ENCODE measurements around the gene STAT1. TPM values are rescaled to one million over a fixed set of nuclear protein-coding genes. Genes with fewer than 3 reads are reported as not detected.
A peak's percentile ranks its signal among the peaks of the same experiment; 100 is the strongest.

The STAT1 gene
- total RNA-seq, 1 experiment from 2014 or later = 73.4 TPM

GRCh38 chr2:190979906-190980629 lies 33.9 kb downstream of the STAT1 start:
- POLR2A ChIA-PET = no interaction called here
- CTCF ChIA-PET = no interaction called here
- ATAC-seq (peak; percentile 38; the same call in 1 of the 2 replicates), DNase-seq (ENCODE audit: low read depth, low spot score) (no peak)
- BruUV-seq (replicated peaks) = no TSS peak
- H3K27me3 ChIP-seq (ENCODE audit: control insufficient read depth, insufficient read depth, low read length) = no peaks in the 10 kb centered on the region
- H3K4me1 ChIP-seq (ENCODE audit: control insufficient read depth, insufficient read depth, low read length) = no peaks in the 10 kb centered on the region
- H3K27ac ChIP-seq (ENCODE audit: low read length) = no peak overlapping the region
- no peaks in the 10 kb centered on the region for H3K9me3 ChIP-seq (ENCODE audit: control insufficient read depth, insufficient read depth, low read depth, low read length)
- no peak for TF ChIP-seq TCF7L2 (IDR thresholded peaks at IDR 0.05; ENCODE audit: low read depth, low read length)
- no peak for TF ChIP-seq POLR2AphosphoS5 (IDR thresholded peaks at IDR 0.05; ENCODE audit: low read depth, low read length)
- intact Hi-C loops (cut with micrococcal nuclease; ENCODE audit: unreplicated experiment) (no loop called here), in situ Hi-C loops (cut with HindIII; ENCODE audit: low pct_unique_long_range_greater_than_20kb, low sequenced_read_pairs) (no loop called here)
- no peak overlapping the region for H3K4me3 ChIP-seq (ENCODE audit: low read depth in 2 of 2, low read length in 2 of 2)
- peaks cover 67% of the 10 kb centered on the region for H3K36me3 ChIP-seq (ENCODE audit: control insufficient read depth, insufficient read depth, low read length)

GRCh38 chr2:190978389-190979053 lies 35.5 kb downstream of the STAT1 start:
- H3K27ac ChIP-seq (ENCODE audit: low read length) = no peak overlapping the region
- H3K36me3 ChIP-seq (ENCODE audit: control insufficient read depth, insufficient read depth, low read length) = peaks cover 62% of the 10 kb centered on the region
- H3K4me3 ChIP-seq (ENCODE audit: low read depth in 2 of 2, low read length in 2 of 2) = no peak overlapping the region
- POLR2A ChIA-PET = no interaction called here
- TF ChIP-seq REST (IDR thresholded peaks at IDR 0.05; ENCODE audit: insufficient read depth in 1 of 2, low read depth in 2 of 2, low read length in 1 of 2) (no peak), CTCF (IDR thresholded peaks at IDR 0.05) (no peak), TCF7L2 (IDR thresholded peaks at IDR 0.05; ENCODE audit: low read depth, low read length) (no peak), SIN3A (IDR thresholded peaks at IDR 0.05; ENCODE audit: borderline replicate concordance, insufficient read depth, low read depth, low read length) (no peak), POLR2AphosphoS5 (IDR thresholded peaks at IDR 0.05; ENCODE audit: low read depth, low read length) (no peak)
- H3K9me3 ChIP-seq (ENCODE audit: control insufficient read depth, insufficient read depth, low read depth, low read length) = no peaks in the 10 kb centered on the region
- no peaks in the 10 kb centered on the region for H3K4me1 ChIP-seq (ENCODE audit: control insufficient read depth, insufficient read depth, low read length)
- CTCF ChIA-PET = no interaction called here
- intact Hi-C loops (cut with micrococcal nuclease; ENCODE audit: unreplicated experiment) = no loop called here
- DNase-seq (ENCODE audit: low read depth, low spot score) = no peak
- in situ Hi-C loops (cut with HindIII; ENCODE audit: low pct_unique_long_range_greater_than_20kb, low sequenced_read_pairs) = no loop called here
- BruUV-seq (replicated peaks) = no TSS peak
- no peak for ATAC-seq
- no peaks in the 10 kb centered on the region for H3K27me3 ChIP-seq (ENCODE audit: control insufficient read depth, insufficient read depth, low read length)

- in situ Hi-C loops (cut with HindIII; ENCODE audit: low pct_unique_long_range_greater_than_20kb, low sequenced_read_pairs) = no loop called here
- H3K36me3 ChIP-seq (ENCODE audit: control insufficient read depth, insufficient read depth, low read length) = peaks cover 62% of the 10 kb centered on the region
- TF ChIP-seq POLR2AphosphoS5 (IDR thresholded peaks at IDR 0.05; ENCODE audit: low read depth, low read length) (no peak), TCF7L2 (IDR thresholded peaks at IDR 0.05; ENCODE audit: low read depth, low read length) (no peak), CTCF (IDR thresholded peaks at IDR 0.05) (no peak), SIN3A (IDR thresholded peaks at IDR 0.05; ENCODE audit: borderline replicate concordance, insufficient read depth, low read depth, low read length) (no peak), REST (IDR thresholded peaks at IDR 0.05; ENCODE audit: insufficient read depth in 1 of 2, low read depth in 2 of 2, low read length in 1 of 2) (no peak)
- CTCF ChIA-PET = no interaction called here
- H3K9me3 ChIP-seq (ENCODE audit: control insufficient read depth, insufficient read depth, low read depth, low read length) = no peaks in the 10 kb centered on the region
- no peak overlapping the region for H3K4me3 ChIP-seq (ENCODE audit: low read depth in 2 of 2, low read length in 2 of 2)
- no peaks in the 10 kb centered on the region for H3K4me1 ChIP-seq (ENCODE audit: control insufficient read depth, insufficient read depth, low read length)
- H3K27ac ChIP-seq (ENCODE audit: low read length) = no peak overlapping the region
- no TSS peak for BruUV-seq (replicated peaks)
- DNase-seq (ENCODE audit: low read depth, low spot score) (no peak), ATAC-seq (no peak)
- H3K27me3 ChIP-seq (ENCODE audit: control insufficient read depth, insufficient read depth, low read length) = no peaks in the 10 kb centered on the region
- intact Hi-C loops (cut with micrococcal nuclease; ENCODE audit: unreplicated experiment) = no loop called here
- POLR2A ChIA-PET = no interaction called here
These were observed 36.5 kb downstream of the STAT1 start for GRCh38 chr2:190977505-190977904.
